ENCODE data around the gene CCL2.

DNA sequence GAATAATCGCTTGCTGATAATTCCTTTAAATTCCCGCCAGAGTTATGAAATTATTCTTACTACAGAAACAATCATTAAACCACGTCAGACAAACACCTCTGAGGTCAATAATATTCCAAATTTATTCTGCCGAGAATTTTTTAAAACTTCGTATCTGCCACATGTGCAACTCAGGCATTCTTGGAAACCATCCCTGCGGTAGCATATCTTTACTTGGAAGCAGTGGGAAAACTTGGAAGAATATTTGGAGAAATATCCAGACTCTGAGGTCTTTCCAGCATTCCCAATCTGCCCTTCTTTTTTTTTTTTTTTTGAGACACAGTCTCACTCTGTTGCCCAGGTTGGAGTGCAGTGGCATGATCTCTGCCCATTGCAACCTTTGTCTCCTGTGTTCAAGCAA, 28.5 kb downstream of the CCL2 start:
- no peak for TF ChIP-seq POLR2AphosphoS5 (IDR thresholded peaks at IDR 0.05; ENCODE audit: low read depth, low read length)
- no peak for TF ChIP-seq TAF1 (IDR thresholded peaks at IDR 0.05; ENCODE audit: borderline replicate concordance, insufficient read depth, low read length)
- TF ChIP-seq, protein P1, sequence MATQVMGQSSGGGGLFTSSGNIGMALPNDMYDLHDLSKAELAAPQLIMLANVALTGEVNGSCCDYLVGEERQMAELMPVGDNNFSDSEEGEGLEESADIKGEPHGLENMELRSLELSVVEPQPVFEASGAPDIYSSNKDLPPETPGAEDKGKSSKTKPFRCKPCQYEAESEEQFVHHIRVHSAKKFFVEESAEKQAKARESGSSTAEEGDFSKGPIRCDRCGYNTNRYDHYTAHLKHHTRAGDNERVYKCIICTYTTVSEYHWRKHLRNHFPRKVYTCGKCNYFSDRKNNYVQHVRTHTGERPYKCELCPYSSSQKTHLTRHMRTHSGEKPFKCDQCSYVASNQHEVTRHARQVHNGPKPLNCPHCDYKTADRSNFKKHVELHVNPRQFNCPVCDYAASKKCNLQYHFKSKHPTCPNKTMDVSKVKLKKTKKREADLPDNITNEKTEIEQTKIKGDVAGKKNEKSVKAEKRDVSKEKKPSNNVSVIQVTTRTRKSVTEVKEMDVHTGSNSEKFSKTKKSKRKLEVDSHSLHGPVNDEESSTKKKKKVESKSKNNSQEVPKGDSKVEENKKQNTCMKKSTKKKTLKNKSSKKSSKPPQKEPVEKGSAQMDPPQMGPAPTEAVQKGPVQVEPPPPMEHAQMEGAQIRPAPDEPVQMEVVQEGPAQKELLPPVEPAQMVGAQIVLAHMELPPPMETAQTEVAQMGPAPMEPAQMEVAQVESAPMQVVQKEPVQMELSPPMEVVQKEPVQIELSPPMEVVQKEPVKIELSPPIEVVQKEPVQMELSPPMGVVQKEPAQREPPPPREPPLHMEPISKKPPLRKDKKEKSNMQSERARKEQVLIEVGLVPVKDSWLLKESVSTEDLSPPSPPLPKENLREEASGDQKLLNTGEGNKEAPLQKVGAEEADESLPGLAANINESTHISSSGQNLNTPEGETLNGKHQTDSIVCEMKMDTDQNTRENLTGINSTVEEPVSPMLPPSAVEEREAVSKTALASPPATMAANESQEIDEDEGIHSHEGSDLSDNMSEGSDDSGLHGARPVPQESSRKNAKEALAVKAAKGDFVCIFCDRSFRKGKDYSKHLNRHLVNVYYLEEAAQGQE (IDR thresholded peaks at IDR 0.05; ENCODE audit: insufficient read depth in 1 of 2, low read depth in 2 of 2, low read length in 2 of 2) = no peak
- no peak for TF ChIP-seq SIN3A (IDR thresholded peaks at IDR 0.05; ENCODE audit: borderline replicate concordance, insufficient read depth, low read length)
- TF ChIP-seq FOXP2 (optimal IDR thresholded peaks at IDR 0.05; ENCODE audit: borderline replicate concordance, extremely low read depth, extremely low read length, insufficient read depth) = no peak
